Chondrocyte (in vitro differentiated cells): ENCODE data around the gene NRL. TPM values are rescaled to one million over a fixed set of nuclear protein-coding genes. Genes with fewer than 3 reads are reported as not detected.

Source experiments
- DNase-seq: peaks from one replicate; pipeline ENCODE4 v3.0.0; 2021; ENCODE audit warnings: mixed read lengths, low spot score
- H3K27ac Mint-ChIP-seq: one replicate; pipeline ENCODE4 v1.8.0; 2021; ENCODE audit warnings: mild to moderate bottlenecking, moderate library complexity, mixed read lengths; ENCODE audit not compliant: unreplicated experiment
- H3K27me3 Mint-ChIP-seq: 2 replicates; pipeline ENCODE4 v1.8.0; 2021; ENCODE audit warnings: low read depth, mixed read lengths
- H3K36me3 Mint-ChIP-seq: 2 replicates; pipeline ENCODE4 v1.8.0; 2021; ENCODE audit warnings: low read depth, mixed read lengths
- H3K4me1 Mint-ChIP-seq: 2 replicates; pipeline ENCODE4 v1.8.0; 2021; ENCODE audit warnings: low read depth, mild to moderate bottlenecking, mixed read lengths
- H3K4me3 Mint-ChIP-seq: one replicate; pipeline ENCODE4 v1.8.0; 2021; ENCODE audit warnings: mild to moderate bottlenecking, moderate library complexity, mixed read lengths; ENCODE audit not compliant: unreplicated experiment
- H3K9me3 Mint-ChIP-seq: 2 replicates; pipeline ENCODE4 v1.8.0; 2021; ENCODE audit warnings: low read depth, mixed read lengths
- CTCF ChIP-seq: fragments of 200-600 bp; sonication (generic); IDR thresholded peaks from 2 replicates; pipeline ENCODE4 v1.5.0; 2021; ENCODE audit warnings: antibody characterized with exemption, mild to moderate bottlenecking, moderate library complexity
- total RNA-seq: library from RNA; stranded (reverse); gene quantifications from 3 replicates; pipeline ENCODE4 v1.2.1, GENCODE V29; 2021

NRL gene
- total RNA-seq, 1 donor from 2014 or later: 1.6 TPM

GRCh38 chr14:24116128-24116814 lies 1.5 kb upstream of the NRL start:
- no peak for DNase-seq
- Mint-ChIP-seq H3K36me3 (peaks cover 17% of the 10 kb centered on the region), H3K9me3 (no peaks in the 10 kb centered on the region), H3K4me3 (peak overlapping the region; percentile 24), H3K4me1 (peaks cover 21% of the 10 kb centered on the region), H3K27ac (no peak overlapping the region), H3K27me3 (no peaks in the 10 kb centered on the region)
- no peak for TF ChIP-seq CTCF

GRCh38 chr14:24115422-24116127 lies 826 bp upstream of the NRL start:
- TF ChIP-seq CTCF: no peak
- peaks cover 21% of the 10 kb centered on the region for H3K4me1 Mint-ChIP-seq
- peak overlapping the region; percentile 93 for H3K4me3 Mint-ChIP-seq
- no peaks in the 10 kb centered on the region for H3K27me3 Mint-ChIP-seq
- H3K36me3 Mint-ChIP-seq: peaks cover 15% of the 10 kb centered on the region
- H3K9me3 Mint-ChIP-seq: no peaks in the 10 kb centered on the region
- DNase-seq: no peak
- H3K27ac Mint-ChIP-seq: peak overlapping the region; percentile 99

- DNase-seq: no peak
- TF ChIP-seq CTCF: peak; percentile 29
- H3K9me3 Mint-ChIP-seq: no peaks in the 10 kb centered on the region
- peak overlapping the region; percentile 99 for H3K27ac Mint-ChIP-seq
- peaks cover 11% of the 10 kb centered on the region for H3K36me3 Mint-ChIP-seq
- H3K4me1 Mint-ChIP-seq: peaks cover 22% of the 10 kb centered on the region
- no peaks in the 10 kb centered on the region for H3K27me3 Mint-ChIP-seq
- H3K4me3 Mint-ChIP-seq: peak overlapping the region; percentile 93
Measured at GRCh38 chr14:24113801-24114531, 783 bp downstream of the NRL start.

GRCh38 chr14:24113379-24113800 lies 1.4 kb downstream of the NRL start:
- peaks cover 5% of the 10 kb centered on the region for H3K36me3 Mint-ChIP-seq
- DNase-seq: no peak

More at GRCh38 chr14:24113379-24113800, 1.4 kb downstream of the NRL start:
- H3K27me3 Mint-ChIP-seq: no peaks in the 10 kb centered on the region
- peaks cover 28% of the 10 kb centered on the region for H3K4me1 Mint-ChIP-seq
- H3K4me3 Mint-ChIP-seq: peak overlapping the region; percentile 93
- no peaks in the 10 kb centered on the region for H3K9me3 Mint-ChIP-seq
- peak overlapping the region; percentile 99 for H3K27ac Mint-ChIP-seq
- no peak for TF ChIP-seq CTCF
